ENCODE measurements around the gene KRTAP19-4. TPM values are rescaled to one million over a fixed set of nuclear protein-coding genes. Genes with fewer than 3 reads are reported as not detected.

Gene KRTAP19-4
- total RNA-seq, 2 donors from 2014 or later: not detected

- H3K27ac ChIP-seq: no peak overlapping the region
- DNase-seq (ENCODE audit: low spot score): no peak
- H3K4me3 ChIP-seq: no peak overlapping the region
- no peaks in the 10 kb centered on the region for H3K9me3 ChIP-seq
- no peak for TF ChIP-seq CTCF (IDR thresholded peaks at IDR 0.05)
- no peaks in the 10 kb centered on the region for H3K4me1 ChIP-seq (ENCODE audit: control insufficient read depth in 1 of 2, low read depth in 2 of 2)
- ATAC-seq (ENCODE audit: insufficient number of reproducible peaks, low FRiP score, low read depth): no peak
- no peaks in the 10 kb centered on the region for H3K27me3 ChIP-seq (replicated peaks; ENCODE audit: insufficient read depth)
- no peaks in the 10 kb centered on the region for H3K36me3 ChIP-seq
Observed at GRCh38 chr21:30479259-30479658, 17.7 kb downstream of the KRTAP19-4 start.

- DNase-seq (ENCODE audit: low spot score): no peak
- no peak for TF ChIP-seq CTCF (IDR thresholded peaks at IDR 0.05)
- ATAC-seq (ENCODE audit: insufficient number of reproducible peaks, low FRiP score, low read depth): no peak
- no peak overlapping the region for H3K4me3 ChIP-seq
- H3K27me3 ChIP-seq (replicated peaks; ENCODE audit: insufficient read depth): no peaks in the 10 kb centered on the region
- no peaks in the 10 kb centered on the region for H3K9me3 ChIP-seq
- H3K4me1 ChIP-seq (ENCODE audit: control insufficient read depth in 1 of 2, low read depth in 2 of 2): no peaks in the 10 kb centered on the region
- no peak overlapping the region for H3K27ac ChIP-seq
- H3K36me3 ChIP-seq: no peaks in the 10 kb centered on the region
Observed at GRCh38 chr21:30478004-30478403, 19.0 kb downstream of the KRTAP19-4 start.

- no peaks in the 10 kb centered on the region for H3K9me3 ChIP-seq
- no peak overlapping the region for H3K27ac ChIP-seq
- H3K27me3 ChIP-seq (replicated peaks; ENCODE audit: insufficient read depth): no peaks in the 10 kb centered on the region
- no peak for TF ChIP-seq CTCF (IDR thresholded peaks at IDR 0.05)
- DNase-seq (ENCODE audit: low spot score) (no peak), ATAC-seq (ENCODE audit: insufficient number of reproducible peaks, low FRiP score, low read depth) (no peak)
- H3K4me3 ChIP-seq: no peak overlapping the region
- H3K36me3 ChIP-seq: no peaks in the 10 kb centered on the region
- no peaks in the 10 kb centered on the region for H3K4me1 ChIP-seq (ENCODE audit: control insufficient read depth in 1 of 2, low read depth in 2 of 2)
Observed at GRCh38 chr21:30468900-30469714, 27.9 kb downstream of the KRTAP19-4 start.

- Histone ChIP-seq H3K36me3 (no peaks in the 10 kb centered on the region), H3K27ac (no peak overlapping the region), H3K9me3 (no peaks in the 10 kb centered on the region), H3K4me3 (no peak overlapping the region), H3K4me1 (ENCODE audit: control insufficient read depth in 1 of 2, low read depth in 2 of 2) (no peaks in the 10 kb centered on the region), H3K27me3 (replicated peaks; ENCODE audit: insufficient read depth) (no peaks in the 10 kb centered on the region)
- DNase-seq (ENCODE audit: low spot score) (no peak), ATAC-seq (ENCODE audit: insufficient number of reproducible peaks, low FRiP score, low read depth) (no peak)
- peak; percentile 20 for TF ChIP-seq CTCF (IDR thresholded peaks at IDR 0.05)
Observed at GRCh38 chr21:30463713-30464112, 33.3 kb downstream of the KRTAP19-4 start.

- H3K4me3 ChIP-seq: no peak overlapping the region
- H3K4me1 ChIP-seq (ENCODE audit: control insufficient read depth in 1 of 2, low read depth in 2 of 2): no peaks in the 10 kb centered on the region
- DNase-seq (ENCODE audit: low spot score) (no peak), ATAC-seq (ENCODE audit: insufficient number of reproducible peaks, low FRiP score, low read depth) (no peak)
- no peaks in the 10 kb centered on the region for H3K36me3 ChIP-seq
- H3K27ac ChIP-seq: no peak overlapping the region
- no peak for TF ChIP-seq CTCF (IDR thresholded peaks at IDR 0.05)
- H3K27me3 ChIP-seq (replicated peaks; ENCODE audit: insufficient read depth): no peaks in the 10 kb centered on the region
- no peaks in the 10 kb centered on the region for H3K9me3 ChIP-seq
Observed at GRCh38 chr21:30448514-30448913, 48.5 kb downstream of the KRTAP19-4 start.

All from thoracic aorta (tissue), 2 donors.